Right hindlimb (tissue), 1 donor: ENCODE measurements around the gene RAB25.
"Not testable (repeated sequence)": the region's sequence is repeated elsewhere in the genome, so short reads cannot be mapped to it uniquely, and the experiment has no call there.

Source experiments
- DNase-seq: peaks from one replicate; pipeline ENCODE4 v3.0.0-alpha.2; 2018

RAB25 gene

DNA sequence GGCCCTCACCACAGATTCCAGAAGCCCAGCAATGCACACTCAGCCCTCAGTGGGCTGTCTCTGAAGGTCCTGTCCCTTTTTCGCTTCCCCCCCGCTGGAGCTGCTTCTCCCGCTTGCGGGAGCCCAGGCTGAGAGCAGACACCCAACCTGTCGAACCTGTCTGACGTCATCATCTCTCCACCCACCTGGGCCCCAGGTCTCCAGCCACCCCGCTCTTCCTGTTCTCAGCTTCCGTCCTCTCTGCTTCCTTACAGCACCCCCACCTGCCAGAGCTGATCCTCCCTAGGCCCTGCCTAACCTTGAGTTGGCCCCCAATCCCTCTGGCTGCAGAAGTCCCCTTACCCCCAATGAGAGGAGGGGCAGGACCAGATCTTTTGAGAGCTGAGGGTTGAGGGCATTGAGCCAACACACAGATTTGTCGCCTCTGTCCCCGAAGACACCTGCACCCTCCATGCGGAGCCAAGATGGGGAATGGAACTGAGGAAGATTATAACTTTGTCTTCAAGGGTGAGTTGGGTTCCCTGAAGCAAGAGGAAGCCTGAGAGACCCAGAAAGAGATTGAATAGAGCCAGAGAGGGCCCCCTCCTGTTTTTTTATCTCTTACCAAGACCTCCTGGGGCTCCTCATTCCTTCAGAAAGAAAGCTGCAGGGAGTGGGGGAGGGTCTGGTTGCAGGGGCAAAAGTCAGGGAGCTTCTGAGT lies at the start of gene RAB25:
RAB25 (plus strand) TSS at position 224 of the 700 bp plus-strand sequence; CDS start at position 465, 241 bp downstream.
- no peak for DNase-seq

- DNase-seq: no peak
These were observed 48.7 kb upstream of the RAB25 start for GRCh38 chr1:156012051-156012817.

GRCh38 chr1:156014829-156015228 lies 46.1 kb upstream of the RAB25 start:
- DNase-seq: no peak

DNA sequence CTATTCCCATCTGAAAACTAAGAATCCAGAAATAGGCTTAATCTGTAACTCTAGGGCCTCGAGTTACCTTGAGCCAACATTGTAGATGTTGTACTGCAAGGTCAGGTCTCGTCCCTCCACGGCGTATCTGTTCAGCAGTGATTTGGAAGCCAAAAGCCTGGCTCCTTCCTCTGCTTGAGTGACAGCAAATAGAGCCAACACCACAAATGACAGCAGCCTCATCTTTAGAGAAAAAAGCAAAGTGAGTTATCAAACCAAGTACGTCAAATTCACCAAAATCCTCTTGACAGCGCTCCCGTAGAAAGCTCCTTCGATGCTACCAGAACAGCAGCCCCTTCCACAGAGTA lies 41.0 kb upstream of the RAB25 start:
- no peak for DNase-seq

GRCh38 chr1:156020293-156021092 lies 40.5 kb upstream of the RAB25 start, which contains the start of gene SSR2:
SSR2 (minus strand) TSS chr1:156020951; CDS start chr1:156020167, 784 bp downstream.
- DNase-seq: peak; percentile 93

- no peak for DNase-seq
These were observed 39.9 kb upstream of the RAB25 start for GRCh38 chr1:156021093-156021428.

DNA sequence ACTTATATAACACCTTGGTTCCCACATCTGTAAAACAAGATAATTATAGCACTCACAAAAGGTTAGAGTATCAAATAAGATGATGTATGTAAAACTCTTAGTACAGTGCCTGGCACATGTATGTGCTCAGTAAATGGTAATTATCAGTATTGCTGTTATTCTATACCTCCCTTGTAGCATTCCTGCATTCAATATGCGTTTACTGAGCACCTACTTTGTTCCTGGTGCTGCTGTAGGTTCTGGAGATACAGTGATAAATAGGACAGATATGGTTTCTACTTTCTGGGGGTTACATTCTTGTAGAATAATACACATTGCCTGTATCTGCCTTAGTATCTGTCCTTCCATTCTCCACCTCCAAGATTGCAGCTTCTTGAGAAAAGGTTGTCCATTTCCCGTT lies 39.0 kb upstream of the RAB25 start:
- DNase-seq: no peak

- no peak for DNase-seq
These were observed 36.2 kb upstream of the RAB25 start for GRCh38 chr1:156024801-156025200.

DNA sequence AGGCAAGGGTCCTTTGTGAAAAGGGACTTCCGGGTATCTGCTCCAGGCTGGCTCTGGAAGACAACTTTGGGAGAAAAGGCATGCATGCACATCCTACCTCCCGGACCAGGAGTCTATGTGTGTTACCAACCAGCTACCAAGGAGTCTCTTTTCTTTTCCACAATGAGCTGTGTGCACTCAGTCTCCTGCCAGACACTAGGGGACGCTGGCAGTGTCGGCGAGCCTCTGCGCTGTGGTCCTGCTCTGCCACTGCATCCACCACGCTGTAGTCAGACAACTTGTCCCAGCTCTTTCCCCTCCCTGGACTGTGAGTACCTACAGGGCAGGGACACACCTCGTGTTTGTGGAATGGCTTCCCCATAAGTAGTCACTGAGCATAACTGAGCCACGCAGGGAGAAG lies 35.1 kb upstream of the RAB25 start:
- DNase-seq: peak; percentile 35

DNA sequence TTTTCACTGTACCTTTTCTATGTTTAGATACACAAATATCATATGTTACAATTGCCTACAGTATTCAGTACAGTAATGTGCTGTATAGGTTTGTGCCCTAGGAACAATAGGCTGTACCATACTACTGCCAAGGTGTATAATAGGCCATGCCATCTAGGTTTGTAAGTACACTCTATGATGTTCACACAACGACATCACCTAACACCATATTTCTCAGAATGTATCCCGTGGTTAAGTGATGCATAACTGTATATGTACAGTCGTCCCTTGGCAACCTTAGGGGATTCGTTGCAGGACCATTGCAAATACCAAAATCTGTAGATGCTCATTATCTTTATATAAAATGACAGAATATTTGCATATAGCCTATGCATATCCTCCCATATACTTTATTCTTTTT lies 34.4 kb upstream of the RAB25 start:
- no peak for DNase-seq

GRCh38 chr1:156033011-156033410 lies 27.9 kb upstream of the RAB25 start:
- DNase-seq: no peak

- not testable (repeated sequence) for DNase-seq
These were observed 26.0 kb upstream of the RAB25 start for GRCh38 chr1:156034991-156035390.

GRCh38 chr1:156042828-156043227 lies 18.1 kb upstream of the RAB25 start:
- no peak for DNase-seq

DNA sequence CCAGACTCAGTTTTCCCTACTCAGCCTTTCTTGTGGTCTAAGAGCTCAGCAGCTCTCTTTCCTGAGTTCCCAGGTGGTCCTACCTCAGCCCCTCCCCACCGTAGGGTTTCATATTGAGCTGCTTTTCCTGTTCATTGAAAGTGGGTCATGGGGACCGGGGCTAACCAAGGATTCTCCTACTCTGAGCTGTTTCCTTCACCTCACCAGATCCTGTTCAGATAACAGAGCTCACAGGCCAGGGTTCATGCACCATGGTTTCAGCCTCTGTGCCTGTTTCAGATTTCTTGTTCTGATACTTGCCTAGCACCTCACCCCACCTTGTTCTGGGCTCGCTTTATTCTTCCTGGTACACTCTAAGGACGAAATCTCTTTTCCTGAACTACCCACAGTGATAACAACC lies 15.9 kb upstream of the RAB25 start:
- DNase-seq: no peak

DNA sequence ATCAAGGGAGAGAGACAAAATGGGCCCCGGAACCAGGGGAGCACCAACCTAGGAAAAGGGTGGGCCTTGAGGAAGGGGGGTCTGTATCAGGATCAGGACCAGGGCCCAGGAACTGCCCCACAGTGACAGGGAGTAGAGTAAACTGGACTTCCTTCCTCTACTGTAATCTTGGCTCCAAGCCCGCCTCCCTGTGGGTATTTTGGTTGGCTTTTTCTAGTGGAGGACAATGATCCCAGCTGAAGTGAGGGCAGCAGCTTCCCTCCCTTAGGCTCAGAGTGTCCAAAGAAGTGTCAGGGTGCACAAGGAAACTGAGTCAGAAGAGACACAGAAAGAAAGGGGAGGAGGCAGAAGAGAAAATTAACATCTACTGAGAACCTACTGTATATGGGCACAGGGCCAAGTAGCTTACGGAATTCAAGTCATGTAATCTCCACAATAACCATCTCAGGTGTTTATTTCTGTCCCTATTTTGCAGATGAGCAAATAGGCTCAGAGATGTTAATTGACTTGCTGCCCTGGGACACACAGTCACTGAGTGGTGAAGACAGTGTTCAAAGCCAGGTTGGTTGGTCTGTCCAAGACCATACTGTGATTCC lies 12.2 kb upstream of the RAB25 start:
- DNase-seq: no peak

- peak; percentile 61 for DNase-seq
These were observed 10.6 kb upstream of the RAB25 start for GRCh38 chr1:156050376-156050775.

- no peak for DNase-seq
These were observed 9.8 kb upstream of the RAB25 start for GRCh38 chr1:156051011-156051725.

GRCh38 chr1:156052862-156053767 lies 7.8 kb upstream of the RAB25 start:
- DNase-seq: peak; percentile 85

- DNase-seq: peak; percentile 95
These were observed 7.0 kb upstream of the RAB25 start, which contains the start of gene UBQLN4 for GRCh38 chr1:156053768-156054499. UBQLN4 (minus strand) TSS chr1:156053798; CDS start chr1:156053701, 97 bp downstream.

- DNase-seq: peak; percentile 100
These were observed 6.3 kb upstream of the RAB25 start, which contains the start of gene LAMTOR2 for GRCh38 chr1:156054500-156055280. LAMTOR2 (plus strand) TSS chr1:156054782; CDS start chr1:156054890, 108 bp downstream.
